ENCODE data around the gene AQP10.
A peak's percentile ranks its signal among the peaks of the same experiment; 100 is the strongest.
"Not testable (repeated sequence)": the region's sequence is repeated elsewhere in the genome, so short reads cannot be mapped to it uniquely, and the experiment has no call there.

Gene AQP10

GRCh38 chr1:154320882-154321608 is at the start of gene AQP10:
Gene AQP10, plus strand, starts transcription at chr1:154321093. Its CDS starts 63 bp downstream, at chr1:154321156.
- no peak within 1 kb of the TSS for H3K4me3 ChIP-seq (replicated peaks in 1 of 2; ENCODE audit: low read depth in 2 of 2, low read length in 2 of 2)
- DNase-seq (ENCODE audit: low read depth in 2 of 2) = peak in 1 of 2 donors; percentile 86
- TF ChIP-seq, protein P1, sequence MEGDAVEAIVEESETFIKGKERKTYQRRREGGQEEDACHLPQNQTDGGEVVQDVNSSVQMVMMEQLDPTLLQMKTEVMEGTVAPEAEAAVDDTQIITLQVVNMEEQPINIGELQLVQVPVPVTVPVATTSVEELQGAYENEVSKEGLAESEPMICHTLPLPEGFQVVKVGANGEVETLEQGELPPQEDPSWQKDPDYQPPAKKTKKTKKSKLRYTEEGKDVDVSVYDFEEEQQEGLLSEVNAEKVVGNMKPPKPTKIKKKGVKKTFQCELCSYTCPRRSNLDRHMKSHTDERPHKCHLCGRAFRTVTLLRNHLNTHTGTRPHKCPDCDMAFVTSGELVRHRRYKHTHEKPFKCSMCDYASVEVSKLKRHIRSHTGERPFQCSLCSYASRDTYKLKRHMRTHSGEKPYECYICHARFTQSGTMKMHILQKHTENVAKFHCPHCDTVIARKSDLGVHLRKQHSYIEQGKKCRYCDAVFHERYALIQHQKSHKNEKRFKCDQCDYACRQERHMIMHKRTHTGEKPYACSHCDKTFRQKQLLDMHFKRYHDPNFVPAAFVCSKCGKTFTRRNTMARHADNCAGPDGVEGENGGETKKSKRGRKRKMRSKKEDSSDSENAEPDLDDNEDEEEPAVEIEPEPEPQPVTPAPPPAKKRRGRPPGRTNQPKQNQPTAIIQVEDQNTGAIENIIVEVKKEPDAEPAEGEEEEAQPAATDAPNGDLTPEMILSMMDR (IDR thresholded peaks at IDR 0.05; ENCODE audit: low read depth, low read length) = no peak

- H3K4me3 ChIP-seq (replicated peaks in 1 of 2; ENCODE audit: low read depth in 2 of 2, low read length in 2 of 2) = peak within 1 kb of the TSS; percentile 88 to 95
- DNase-seq (ENCODE audit: low read depth in 2 of 2) = peak; percentile 97
- TF ChIP-seq, protein P1 (IDR thresholded peaks at IDR 0.05; ENCODE audit: low read depth, low read length) = peak; percentile 80
Measured at GRCh38 chr1:154272217-154272998, 48.5 kb upstream of the AQP10 start, which contains the start of gene HAX1. Gene HAX1, plus strand, starts transcription at chr1:154272629. Its CDS starts 95 bp downstream, at chr1:154272724.

DNA sequence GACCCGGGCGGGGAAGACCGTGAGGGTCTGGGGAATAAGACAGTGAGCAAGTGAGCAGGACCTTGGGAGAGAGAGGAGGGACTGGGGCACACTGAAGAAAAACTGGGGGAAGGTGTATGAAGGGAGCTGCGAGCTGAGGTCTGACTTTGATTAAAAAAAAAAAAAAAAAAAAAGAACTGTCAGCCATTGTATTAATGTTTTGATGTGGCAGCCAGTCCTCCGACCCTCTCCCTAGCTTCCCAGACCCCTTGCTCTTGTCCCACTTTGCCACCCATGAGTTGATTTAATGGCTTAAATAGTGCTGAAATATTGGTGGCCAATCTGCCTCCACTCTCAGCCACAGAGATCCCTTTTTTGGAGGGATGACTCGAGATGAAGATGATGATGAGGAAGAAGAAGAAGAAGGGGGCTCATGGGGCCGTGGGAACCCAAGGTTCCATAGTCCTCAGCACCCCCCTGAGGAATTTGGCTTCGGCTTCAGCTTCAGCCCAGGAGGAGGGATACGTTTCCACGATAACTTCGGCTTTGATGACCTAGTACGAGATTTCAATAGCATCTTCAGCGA is 47.8 kb upstream of the AQP10 start:
- no peak for DNase-seq (ENCODE audit: low read depth in 2 of 2)
- TF ChIP-seq, protein P1 (IDR thresholded peaks at IDR 0.05; ENCODE audit: low read depth, low read length) = no peak
- H3K4me3 ChIP-seq (replicated peaks in 1 of 2; ENCODE audit: low read depth in 2 of 2, low read length in 2 of 2) = peak overlapping the region; percentile 88 to 95

DNA sequence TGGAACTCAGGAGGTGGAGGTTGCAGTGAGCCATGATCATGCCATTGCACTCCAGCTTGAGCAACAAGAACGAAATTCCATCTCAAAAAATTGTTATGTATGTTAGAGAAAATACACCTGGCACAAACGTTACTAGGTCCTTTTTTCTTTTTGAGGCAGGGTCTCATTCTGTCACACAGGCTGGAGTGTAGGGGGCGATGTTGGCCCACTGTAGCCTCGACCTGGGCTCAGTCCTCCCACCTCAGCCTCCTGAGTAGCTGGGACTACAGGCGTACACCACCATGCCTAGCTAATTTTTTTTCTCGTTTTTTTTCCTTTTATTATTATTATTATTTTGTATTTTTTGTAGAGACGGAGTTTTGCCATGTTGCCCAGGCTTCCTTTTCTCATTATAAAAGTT is 44.1 kb upstream of the AQP10 start:
- DNase-seq (ENCODE audit: low read depth in 2 of 2) = no peak
- TF ChIP-seq, protein P1 (IDR thresholded peaks at IDR 0.05; ENCODE audit: low read depth, low read length) = peak; percentile 39
- H3K4me3 ChIP-seq (replicated peaks in 1 of 2; ENCODE audit: low read depth in 2 of 2, low read length in 2 of 2) = no peak overlapping the region

GRCh38 chr1:154287591-154287990 is 33.3 kb upstream of the AQP10 start:
- not testable (repeated sequence) for H3K4me3 ChIP-seq (replicated peaks in 1 of 2; ENCODE audit: low read depth in 2 of 2, low read length in 2 of 2); DNase-seq (ENCODE audit: low read depth in 2 of 2)

DNA sequence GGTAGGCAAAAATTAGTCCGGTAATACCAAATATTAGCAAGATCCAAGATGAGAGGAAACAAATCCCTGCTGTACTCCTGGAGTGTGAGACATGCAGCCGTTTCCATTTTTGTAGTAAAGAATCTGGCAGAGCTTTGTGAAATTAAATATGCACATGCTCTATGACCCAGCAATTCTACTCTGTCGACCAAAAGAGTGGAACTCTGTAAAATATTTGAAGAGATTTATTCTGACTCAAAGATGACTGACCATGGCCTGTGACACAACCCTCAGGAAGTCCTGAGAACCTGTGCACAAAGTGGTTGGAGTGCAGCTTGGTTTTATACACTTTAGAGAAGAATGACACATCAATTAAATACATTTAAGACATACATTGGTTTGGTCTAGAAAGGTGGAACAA is 32.2 kb upstream of the AQP10 start:
- no peak overlapping the region for H3K4me3 ChIP-seq (replicated peaks in 1 of 2; ENCODE audit: low read depth in 2 of 2, low read length in 2 of 2)

More for the DNA sequence above, 32.2 kb upstream of the AQP10 start:
- no peak for DNase-seq (ENCODE audit: low read depth in 2 of 2)
- TF ChIP-seq, protein P1 (IDR thresholded peaks at IDR 0.05; ENCODE audit: low read depth, low read length) = no peak
